H9 (cell line): ENCODE results near the gene ABR. TPM values are rescaled to one million over a fixed set of nuclear protein-coding genes. Genes with fewer than 3 reads are reported as not detected.
"Not testable (repeated sequence)": the region's sequence is repeated elsewhere in the genome, so short reads cannot be mapped to it uniquely, and the experiment has no call there.

Source experiments
- DNase-seq: peaks from one replicate; pipeline ENCODE4 v3.0.0-alpha.2; 2017
- H2AFZ ChIP-seq: one replicate; pipeline ENCODE4 v1.6.1; 2013; ENCODE audit warnings: mild to moderate bottlenecking, low read length, control low read depth, moderate library complexity
- H2AK5ac ChIP-seq: 2 replicates; pipeline ENCODE4 v1.6.1; 2013; ENCODE audit warnings: low read length, control low read depth, mixed read lengths; ENCODE audit not compliant: insufficient read length
- H2BK120ac ChIP-seq: one replicate; pipeline ENCODE4 v1.6.1; 2013; ENCODE audit warnings: low read depth, mild to moderate bottlenecking, low read length, control low read depth, inconsistent platforms; ENCODE audit not compliant: poor library complexity, severe bottlenecking
- H2BK12ac ChIP-seq: 2 replicates; pipeline ENCODE4 v1.6.1; 2013; ENCODE audit warnings: low read length, control low read depth, mixed read lengths, low read depth; ENCODE audit not compliant: insufficient read length
- H2BK15ac ChIP-seq: 2 replicates; pipeline ENCODE4 v1.6.1; 2013; ENCODE audit warnings: low read depth, low read length, control low read depth
- H2BK20ac ChIP-seq: one replicate; pipeline ENCODE4 v1.6.1; 2013; ENCODE audit warnings: low read depth, mild to moderate bottlenecking, low read length, control low read depth, inconsistent platforms; ENCODE audit not compliant: poor library complexity, severe bottlenecking
- H2BK5ac ChIP-seq: 2 replicates; pipeline ENCODE4 v1.6.1; 2013; ENCODE audit warnings: low read length, control low read depth, mixed read lengths; ENCODE audit not compliant: insufficient read length
- H3K14ac ChIP-seq: 2 replicates; pipeline ENCODE4 v1.6.1; 2013; ENCODE audit warnings: low read length, control low read depth; ENCODE audit not compliant: insufficient read depth
- H3K18ac ChIP-seq: 2 replicates; pipeline ENCODE4 v1.6.1; 2013; ENCODE audit warnings: low read depth, mild to moderate bottlenecking, mixed read lengths, low read length, control low read depth; ENCODE audit not compliant: insufficient read length
- H3K23ac ChIP-seq: 2 replicates; pipeline ENCODE4 v1.6.1; 2013; ENCODE audit warnings: low read length, control low read depth, mixed read lengths, low read depth; ENCODE audit not compliant: insufficient read length
- H3K23me2 ChIP-seq: 2 replicates; pipeline ENCODE4 v1.6.1; 2013; ENCODE audit warnings: low read depth, mild to moderate bottlenecking, mixed read lengths, low read length, control low read depth; ENCODE audit not compliant: insufficient read length, poor library complexity, severe bottlenecking
- H3K27ac ChIP-seq: 2 replicates; pipeline ENCODE4 v1.5.1; 2013; ENCODE audit warnings: low read length, control low read depth, mixed read lengths, low read depth; ENCODE audit not compliant: insufficient read length
- H3K27me3 ChIP-seq: 2 replicates; pipeline ENCODE4 v1.6.1; 2013; ENCODE audit warnings: low read length, control low read depth, inconsistent platforms; ENCODE audit not compliant: insufficient read depth
- H3K4ac ChIP-seq: 2 replicates; pipeline ENCODE4 v1.6.1; 2013; ENCODE audit warnings: low read depth, mild to moderate bottlenecking, control low read depth, inconsistent platforms, low read length, moderate library complexity
- H3K4me1 ChIP-seq: 2 replicates; pipeline ENCODE4 v1.6.1; 2013; ENCODE audit warnings: low read length, control low read depth, inconsistent platforms; ENCODE audit not compliant: insufficient read depth
- H3K4me2 ChIP-seq: 2 replicates; pipeline ENCODE4 v1.6.1; 2013; ENCODE audit warnings: low read length, control low read depth, mixed read lengths; ENCODE audit not compliant: insufficient read length, insufficient read depth
- H3K56ac ChIP-seq: 2 replicates; pipeline ENCODE4 v1.6.1; 2013; ENCODE audit warnings: low read depth, mild to moderate bottlenecking, mixed read lengths, low read length, control low read depth; ENCODE audit not compliant: insufficient read length
- H3K79me1 ChIP-seq: 2 replicates; pipeline ENCODE4 v1.6.1; 2013; ENCODE audit warnings: low read depth, mild to moderate bottlenecking, moderate library complexity, low read length, control low read depth, inconsistent platforms; ENCODE audit not compliant: insufficient read depth, poor library complexity, severe bottlenecking
- H3K79me2 ChIP-seq: 2 replicates; pipeline ENCODE4 v1.6.1; 2013; ENCODE audit warnings: low read length, control low read depth, inconsistent platforms; ENCODE audit not compliant: insufficient read depth
- H3K9ac ChIP-seq: 2 replicates; pipeline ENCODE4 v1.6.1; 2013; ENCODE audit warnings: low read length, control low read depth, mixed read lengths; ENCODE audit not compliant: insufficient read length; ENCODE audit errors: extremely low read depth
- H3K9me3 ChIP-seq: one replicate; pipeline ENCODE4 v1.6.1; 2013; ENCODE audit warnings: low read depth, low read length, inconsistent platforms; ENCODE audit not compliant: control insufficient read depth
- H3T11ph ChIP-seq: one replicate; pipeline ENCODE4 v1.6.1; 2013; ENCODE audit warnings: mild to moderate bottlenecking, low read length, control low read depth, inconsistent platforms
- H4K20me1 ChIP-seq: one replicate; pipeline ENCODE4 v1.6.1; 2013; ENCODE audit not compliant: control insufficient read depth, insufficient read length, insufficient read depth
- H4K5ac ChIP-seq: 2 replicates; pipeline ENCODE4 v1.6.1; 2013; ENCODE audit warnings: low read depth, mild to moderate bottlenecking, mixed read lengths, low read length, control low read depth; ENCODE audit not compliant: insufficient read length
- H4K8ac ChIP-seq: replicated peaks from 2 replicates; pipeline ENCODE4 v1.6.1; 2013; ENCODE audit warnings: low read length, control low read depth, mixed read lengths, low read depth; ENCODE audit not compliant: insufficient read length
- H4K91ac ChIP-seq: 2 replicates; pipeline ENCODE4 v1.6.1; 2013; ENCODE audit warnings: low read depth, mild to moderate bottlenecking, moderate library complexity, mixed read lengths, low read length, control low read depth; ENCODE audit not compliant: insufficient read length
- H3K27ac Mint-ChIP-seq, 3 experiments: 2 replicates in 2 of 3; 3 replicates in 1 of 3; pipeline ENCODE4 v1.8.0; 2020 to 2021; ENCODE audit warnings: mixed read lengths in 3 of 3, mild to moderate bottlenecking in 1 of 3, moderate library complexity in 1 of 3
- H3K27me3 Mint-ChIP-seq: 2 replicates; pipeline ENCODE4 v1.8.0; 2021; ENCODE audit warnings: low read depth, mild to moderate bottlenecking, moderate library complexity, mixed read lengths
- H3K36me3 Mint-ChIP-seq, 3 experiments: 2 replicates in 2 of 3; 3 replicates in 1 of 3; pipeline ENCODE4 v1.8.0; 2020 to 2021; ENCODE audit warnings: low read depth in 3 of 3, mixed read lengths in 3 of 3; ENCODE audit not compliant: insufficient read depth in 1 of 3
- H3K4me1 Mint-ChIP-seq, 2 experiments: 2 replicates each; pipeline ENCODE4 v1.8.0; 2020; ENCODE audit warnings: mixed read lengths in 2 of 2
- H3K4me3 Mint-ChIP-seq, 2 experiments: 2 replicates in 1 of 2; 3 replicates in 1 of 2; pipeline ENCODE4 v1.8.0; 2020 to 2021; ENCODE audit warnings: mild to moderate bottlenecking in 2 of 2, mixed read lengths in 2 of 2, moderate library complexity in 1 of 2
- H3K9me3 Mint-ChIP-seq, 2 experiments: 2 replicates in 1 of 2; 3 replicates in 1 of 2; pipeline ENCODE4 v1.8.0; 2020; ENCODE audit warnings: mild to moderate bottlenecking in 2 of 2, mixed read lengths in 2 of 2, moderate library complexity in 1 of 2
- WGBS: extraction: QIAGEN DNeasy Blood & Tissue Kit; methylation state at CpG from one replicate; pipeline ENCODE4 v1.1.7; 2013; ENCODE audit warnings: missing lambda C conversion rate, low lambda C conversion rate, mixed read lengths; ENCODE audit not compliant: insufficient read length; ENCODE audit errors: extremely low coverage; 5-methylcytosine and 5-hydroxymethylcytosine counted together
- total RNA-seq: library from RNA; stranded (reverse); gene quantifications from 2 replicates; pipeline ENCODE4 v1.2.1, GENCODE V29; 2021
- TF ChIP-seq, protein P1 (sequence below): fragments of 200-600 bp; sonication (generic); conservative IDR thresholded peaks from 3 replicates; pipeline ENCODE4 v1.8.0; 2021; ENCODE audit warnings: antibody characterized with exemption, mild to moderate bottlenecking

The ABR gene
- total RNA-seq, 1 experiment from 2014 or later, result 34.7 TPM

DNA sequence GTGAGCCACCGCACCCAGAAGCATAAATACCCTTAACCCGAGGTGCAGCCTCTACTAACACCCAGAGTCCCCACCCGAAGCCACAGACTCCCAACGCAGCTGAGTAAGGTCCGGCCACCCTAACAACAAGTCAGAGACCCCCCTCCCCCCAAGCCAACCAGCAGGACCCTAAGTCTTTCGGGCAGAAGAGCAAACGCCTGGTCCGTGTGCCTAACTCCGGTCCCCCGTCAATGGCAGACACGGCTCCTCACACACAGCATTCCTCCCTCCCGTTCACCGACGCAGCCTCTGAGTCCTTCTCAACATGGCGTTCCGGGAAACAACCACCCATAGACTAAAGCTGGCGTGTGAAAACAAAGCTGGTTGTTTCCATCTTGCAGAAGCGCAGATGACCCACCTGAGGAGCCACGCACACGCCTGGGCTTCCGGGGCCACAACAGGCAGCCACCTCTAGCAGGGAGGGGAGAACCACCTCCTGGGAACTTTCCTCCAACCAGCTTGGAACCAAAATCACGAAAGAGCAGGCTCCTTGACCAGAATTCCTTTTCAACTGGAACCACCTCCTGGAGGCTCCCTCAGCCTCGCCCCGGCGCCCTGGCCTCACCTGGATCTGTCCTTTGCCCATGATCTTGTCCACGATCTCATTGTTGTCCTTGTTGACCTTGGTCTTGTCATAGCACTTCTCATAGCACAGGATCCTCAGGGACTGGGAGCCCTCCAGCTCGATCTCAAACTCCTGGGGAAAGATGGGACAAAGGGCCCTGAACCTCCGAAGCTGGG is 130.1 kb downstream of the ABR start:
- no peak overlapping the region; a peak in 1 of 7 replicates for H3K27ac Mint-ChIP-seq

GRCh38 chr17:1048516-1049115 is 131.2 kb downstream of the ABR start:
- not testable (repeated sequence) for H3K4me3 Mint-ChIP-seq, H3K18ac ChIP-seq, H3K9me3 ChIP-seq, H3K27me3 Mint-ChIP-seq, H3K27me3 ChIP-seq, H3K4ac ChIP-seq, H2BK20ac ChIP-seq, H3K4me1 ChIP-seq, H3K4me1 Mint-ChIP-seq, H3K56ac ChIP-seq, H2BK5ac ChIP-seq, H2BK15ac ChIP-seq, H3K79me2 ChIP-seq, H2BK120ac ChIP-seq, H2AFZ ChIP-seq, H3K23ac ChIP-seq, H3K79me1 ChIP-seq, DNase-seq, H3T11ph ChIP-seq, H3K27ac ChIP-seq, H3K14ac ChIP-seq, H3K27ac Mint-ChIP-seq, H4K91ac ChIP-seq, H4K5ac ChIP-seq, H3K9me3 Mint-ChIP-seq, H2AK5ac ChIP-seq, H2BK12ac ChIP-seq, H3K4me2 ChIP-seq, H3K23me2 ChIP-seq, H4K8ac ChIP-seq, H4K20me1 ChIP-seq, H3K9ac ChIP-seq
- peaks cover 2 to 11% (median 2%) of the 10 kb centered on the region in 3 experiments; a peak in 3 of 7 replicates for H3K36me3 Mint-ChIP-seq
- WGBS, result no CpG with 5 or more reads among the region's 49 CpGs

More for the DNA sequence above, 130.1 kb downstream of the ABR start:
- Histone ChIP-seq H2BK120ac (no peak overlapping the region), H4K8ac (no peak overlapping the region), H4K5ac (no peak overlapping the region), H3K27me3 (no peaks in the 10 kb centered on the region), H4K91ac (no peak overlapping the region), H3K14ac (no peak overlapping the region), H2BK20ac (no peak overlapping the region), H3K23ac (no peak overlapping the region), H3K56ac (no peak overlapping the region), H3K4me1 (no peaks in the 10 kb centered on the region), H2BK12ac (no peak overlapping the region), H3K4me2 (no peak overlapping the region), H2BK5ac (no peak overlapping the region), H2AFZ (no peak overlapping the region), H3K79me2 (no peaks in the 10 kb centered on the region), H3K27ac (no peak overlapping the region), H3K9ac (no peak overlapping the region), H3K23me2 (no peaks in the 10 kb centered on the region), H3K4ac (no peak overlapping the region), H3K18ac (no peak overlapping the region), H3K9me3 (no peaks in the 10 kb centered on the region), H2AK5ac (no peak overlapping the region), H3K79me1 (no peaks in the 10 kb centered on the region), H4K20me1 (no peaks in the 10 kb centered on the region), H3T11ph (no peak overlapping the region), H2BK15ac (no peak overlapping the region)
- no peak overlapping the region; a peak in 1 of 5 replicates for H3K4me3 Mint-ChIP-seq
- H3K36me3 Mint-ChIP-seq, result peaks cover 2 to 18% (median 3%) of the 10 kb centered on the region in 3 experiments; a peak in 3 of 7 replicates
- DNase-seq, result no peak
- no peaks in the 10 kb centered on the region for H3K27me3 Mint-ChIP-seq
- peaks cover 2% of the 10 kb centered on the region in 2 experiments; a peak in 2 of 4 replicates for H3K4me1 Mint-ChIP-seq
- no CpG with 5 or more reads among the region's 28 CpGs for WGBS
- no peaks in the 10 kb centered on the region for H3K9me3 Mint-ChIP-seq
- TF ChIP-seq, protein P1, sequence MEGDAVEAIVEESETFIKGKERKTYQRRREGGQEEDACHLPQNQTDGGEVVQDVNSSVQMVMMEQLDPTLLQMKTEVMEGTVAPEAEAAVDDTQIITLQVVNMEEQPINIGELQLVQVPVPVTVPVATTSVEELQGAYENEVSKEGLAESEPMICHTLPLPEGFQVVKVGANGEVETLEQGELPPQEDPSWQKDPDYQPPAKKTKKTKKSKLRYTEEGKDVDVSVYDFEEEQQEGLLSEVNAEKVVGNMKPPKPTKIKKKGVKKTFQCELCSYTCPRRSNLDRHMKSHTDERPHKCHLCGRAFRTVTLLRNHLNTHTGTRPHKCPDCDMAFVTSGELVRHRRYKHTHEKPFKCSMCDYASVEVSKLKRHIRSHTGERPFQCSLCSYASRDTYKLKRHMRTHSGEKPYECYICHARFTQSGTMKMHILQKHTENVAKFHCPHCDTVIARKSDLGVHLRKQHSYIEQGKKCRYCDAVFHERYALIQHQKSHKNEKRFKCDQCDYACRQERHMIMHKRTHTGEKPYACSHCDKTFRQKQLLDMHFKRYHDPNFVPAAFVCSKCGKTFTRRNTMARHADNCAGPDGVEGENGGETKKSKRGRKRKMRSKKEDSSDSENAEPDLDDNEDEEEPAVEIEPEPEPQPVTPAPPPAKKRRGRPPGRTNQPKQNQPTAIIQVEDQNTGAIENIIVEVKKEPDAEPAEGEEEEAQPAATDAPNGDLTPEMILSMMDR, result no peak
